HG02870 (cell line): ENCODE data around the gene B4GALT7.
"Not testable (repeated sequence)": the region's sequence is repeated elsewhere in the genome, so short reads cannot be mapped to it uniquely, and the experiment has no call there.

Experiments
- ATAC-seq: cut with Tn5 transposase; IDR thresholded peaks from one replicate; pipeline ENCODE4 v1.9.1; 2021; ENCODE audit warnings: mild to moderate bottlenecking, moderate library complexity; ENCODE audit not compliant: unreplicated experiment

Gene B4GALT7

GRCh38 chr5:177599731-177600507 is at the start of gene B4GALT7:
TSS of gene B4GALT7 (plus strand) at chr5:177600132. CDS start at chr5:177600211, 79 bp downstream.
- peak; percentile 77 for ATAC-seq

GRCh38 chr5:177552839-177553455 is 47.0 kb upstream of the B4GALT7 start:
- ATAC-seq, result no peak

GRCh38 chr5:177553671-177554429 is 46.1 kb upstream of the B4GALT7 start:
- ATAC-seq, result peak; percentile 37

- peak; percentile 86 for ATAC-seq
Measured at GRCh38 chr5:177554474-177555111, 45.3 kb upstream of the B4GALT7 start, which contains the start of gene FAM193B. TSS of gene FAM193B (minus strand) at chr5:177554563. CDS start at chr5:177554458, 105 bp downstream.

GRCh38 chr5:177555228-177555627 is 44.7 kb upstream of the B4GALT7 start:
- ATAC-seq, result no peak

- no peak for ATAC-seq
Measured at GRCh38 chr5:177555665-177556064, 44.3 kb upstream of the B4GALT7 start.

- ATAC-seq, result no peak
Measured at GRCh38 chr5:177557041-177557647, 42.8 kb upstream of the B4GALT7 start.

GRCh38 chr5:177557796-177558195 is 42.1 kb upstream of the B4GALT7 start:
- no peak for ATAC-seq

- not testable (repeated sequence) for ATAC-seq
Measured at GRCh38 chr5:177559446-177559941, 40.4 kb upstream of the B4GALT7 start.

GRCh38 chr5:177565046-177565445 is 34.9 kb upstream of the B4GALT7 start:
- ATAC-seq, result no peak

GRCh38 chr5:177568326-177568725 is 31.6 kb upstream of the B4GALT7 start:
- no peak for ATAC-seq

- ATAC-seq, result no peak
Measured at GRCh38 chr5:177569894-177570293, 30.0 kb upstream of the B4GALT7 start.

GRCh38 chr5:177575488-177575887 is 24.4 kb upstream of the B4GALT7 start:
- no peak for ATAC-seq

- ATAC-seq, result no peak
Measured at GRCh38 chr5:177576169-177576568, 23.8 kb upstream of the B4GALT7 start.

GRCh38 chr5:177578316-177578715 is 21.6 kb upstream of the B4GALT7 start:
- ATAC-seq, result no peak

GRCh38 chr5:177588413-177588909 is 11.5 kb upstream of the B4GALT7 start:
- ATAC-seq, result no peak

GRCh38 chr5:177590406-177590805 is 9.5 kb upstream of the B4GALT7 start:
- no peak for ATAC-seq

- ATAC-seq, result no peak
Measured at GRCh38 chr5:177591690-177592009, 8.3 kb upstream of the B4GALT7 start.

GRCh38 chr5:177592010-177592834 is 7.7 kb upstream of the B4GALT7 start, which contains the start of gene TMED9:
TSS of gene TMED9 (plus strand) at chr5:177592203. CDS start at chr5:177592215, 12 bp downstream.
- ATAC-seq, result peak; percentile 88
